ENCODE results near the gene AWAT2.

DNA sequence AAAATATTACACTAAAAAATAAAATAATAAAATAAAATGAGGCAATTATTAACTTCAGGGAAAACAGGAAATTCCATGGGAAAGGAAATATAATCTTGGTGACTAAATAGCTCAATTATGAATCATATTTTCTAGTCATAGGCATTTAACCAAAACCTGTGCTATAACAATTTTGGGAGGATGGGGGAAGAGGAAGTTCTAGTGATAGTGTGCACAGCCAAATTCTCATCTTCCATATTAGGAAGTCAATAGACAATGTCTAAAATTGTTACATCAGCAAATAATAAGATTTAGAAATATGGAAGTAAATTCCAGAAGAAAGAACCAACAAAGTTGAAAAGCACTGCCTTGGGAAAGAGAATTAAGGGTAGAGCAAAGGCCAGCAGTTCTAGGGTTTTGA lies 2.8 kb downstream of the AWAT2 start:
- TF ChIP-seq, protein P1, sequence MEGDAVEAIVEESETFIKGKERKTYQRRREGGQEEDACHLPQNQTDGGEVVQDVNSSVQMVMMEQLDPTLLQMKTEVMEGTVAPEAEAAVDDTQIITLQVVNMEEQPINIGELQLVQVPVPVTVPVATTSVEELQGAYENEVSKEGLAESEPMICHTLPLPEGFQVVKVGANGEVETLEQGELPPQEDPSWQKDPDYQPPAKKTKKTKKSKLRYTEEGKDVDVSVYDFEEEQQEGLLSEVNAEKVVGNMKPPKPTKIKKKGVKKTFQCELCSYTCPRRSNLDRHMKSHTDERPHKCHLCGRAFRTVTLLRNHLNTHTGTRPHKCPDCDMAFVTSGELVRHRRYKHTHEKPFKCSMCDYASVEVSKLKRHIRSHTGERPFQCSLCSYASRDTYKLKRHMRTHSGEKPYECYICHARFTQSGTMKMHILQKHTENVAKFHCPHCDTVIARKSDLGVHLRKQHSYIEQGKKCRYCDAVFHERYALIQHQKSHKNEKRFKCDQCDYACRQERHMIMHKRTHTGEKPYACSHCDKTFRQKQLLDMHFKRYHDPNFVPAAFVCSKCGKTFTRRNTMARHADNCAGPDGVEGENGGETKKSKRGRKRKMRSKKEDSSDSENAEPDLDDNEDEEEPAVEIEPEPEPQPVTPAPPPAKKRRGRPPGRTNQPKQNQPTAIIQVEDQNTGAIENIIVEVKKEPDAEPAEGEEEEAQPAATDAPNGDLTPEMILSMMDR (IDR thresholded peaks at IDR 0.05), result no peak
- TF ChIP-seq POLR2A (IDR thresholded peaks at IDR 0.05), result no peak

Data from thyroid gland (tissue), 4 donors.